ENCODE data around the gene PAK6. TPM values are rescaled to one million over a fixed set of nuclear protein-coding genes. Genes with fewer than 3 reads are reported as not detected.
A peak's percentile ranks its signal among the peaks of the same experiment; 100 is the strongest.

PAK6 gene
- total and polyA plus RNA-seq, 4 experiments from 2014 or later = 0.53 to 1.7 (median 0.67) TPM; not detected in 1

DNA sequence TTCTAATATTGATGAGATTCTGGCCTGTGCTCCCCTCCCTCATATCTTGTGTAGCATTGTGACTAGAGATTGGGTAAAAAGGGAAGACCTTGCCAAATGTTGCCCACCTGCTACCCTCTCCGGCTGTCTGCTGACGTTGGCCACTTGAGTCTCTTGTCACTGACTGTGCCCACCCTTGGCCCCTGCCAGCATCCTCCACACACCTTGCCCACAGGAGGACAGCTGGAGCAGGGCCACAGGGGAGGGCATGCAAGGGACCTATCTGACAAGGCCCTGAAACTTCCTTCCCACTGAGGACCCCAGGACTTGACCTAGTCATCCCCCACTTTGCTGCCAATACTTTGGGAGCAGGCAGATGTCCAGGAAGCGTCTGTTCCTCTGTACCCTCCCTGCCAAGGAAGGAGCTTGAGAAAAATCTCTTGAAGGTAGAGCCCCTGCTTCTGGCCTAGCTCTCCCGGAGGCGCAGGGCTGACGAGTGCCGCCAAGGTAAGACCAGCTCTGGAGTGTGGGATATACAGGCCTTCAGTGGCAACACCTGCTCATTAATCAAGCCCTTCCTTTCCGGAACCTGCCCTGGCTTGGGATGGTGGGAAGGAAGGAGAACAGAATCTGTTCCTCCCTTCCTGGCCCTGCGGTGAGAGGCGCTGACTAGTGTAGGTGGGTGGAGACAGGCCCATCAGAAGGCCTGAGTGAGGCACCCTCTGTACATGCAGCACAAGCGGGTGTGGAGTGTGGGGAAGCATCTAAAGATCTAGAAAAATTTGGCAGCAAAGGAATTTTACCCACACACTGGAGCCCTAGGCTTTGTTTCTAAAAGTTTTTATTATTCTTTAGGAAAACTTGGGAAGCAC lies 4.9 kb upstream of the PAK6 start:
- no peaks in the 10 kb centered on the region for H3K9me3 Mint-ChIP-seq
- CTCF ChIA-PET (ENCODE audit: partially characterized antibody) = no interaction called here

DNA sequence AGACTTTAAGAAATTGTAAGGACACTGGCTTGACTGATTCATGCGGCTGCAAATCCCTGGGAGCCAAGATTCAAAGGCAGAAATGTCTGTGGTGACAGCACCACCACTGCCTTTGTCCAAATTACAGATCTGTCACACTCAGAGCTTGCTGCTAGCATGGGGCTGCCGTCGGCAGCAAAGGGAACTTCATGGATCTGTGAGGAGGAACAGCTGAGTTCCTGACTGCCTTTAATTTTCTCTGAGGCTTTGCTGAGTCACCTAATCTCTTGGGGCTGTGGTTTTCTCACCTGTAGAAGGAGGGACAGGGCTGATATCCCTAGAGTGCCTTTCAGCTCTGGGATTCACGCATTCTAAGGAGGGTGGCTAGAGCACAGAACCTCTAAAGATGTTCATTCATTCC lies 4.1 kb upstream of the PAK6 start:
- DNase-seq = no peak
- H3K4me3 Mint-ChIP-seq = no peak overlapping the region
- Histone ChIP-seq H3K27me3 (ENCODE audit: insufficient read depth, low read length) (no peaks in the 10 kb centered on the region), H3K27ac (ENCODE audit: low read depth, low read length) (no peak overlapping the region), H3K9me3 (ENCODE audit: control insufficient read depth in 1 of 2, low read length in 2 of 2) (no peaks in the 10 kb centered on the region), H3K36me3 (ENCODE audit: insufficient read depth, low read length) (no peaks in the 10 kb centered on the region), H3K4me3 (ENCODE audit: low read length in 2 of 2) (no peak overlapping the region), H3K4me1 (ENCODE audit: insufficient read depth, low read length) (peaks cover 12% of the 10 kb centered on the region)
- ChIA-PET CTCF (ENCODE audit: partially characterized antibody) (no interaction called here), POLR2A (ENCODE audit: partially characterized antibody) (no interaction called here)
- intact Hi-C loops (cut with micrococcal nuclease) = no loop called here
- peaks cover 7 to 11% of the 10 kb centered on the region in 2 donors for H3K27me3 Mint-ChIP-seq
- H3K27ac Mint-ChIP-seq = peak overlapping the region in 1 of 7 donors; percentile 63
- no peaks in the 10 kb centered on the region for H3K9me3 Mint-ChIP-seq
- no peaks in the 10 kb centered on the region for H3K36me3 Mint-ChIP-seq
- H3K4me1 Mint-ChIP-seq = peaks cover 5 to 12% (median 7%) of the 10 kb centered on the region in 4 donors

More for the DNA sequence above, 4.9 kb upstream of the PAK6 start:
- POLR2A ChIA-PET (ENCODE audit: partially characterized antibody) = no interaction called here
- Histone ChIP-seq H3K9me3 (ENCODE audit: control insufficient read depth in 1 of 2, low read length in 2 of 2) (no peaks in the 10 kb centered on the region), H3K4me1 (ENCODE audit: insufficient read depth, low read length) (peaks cover 5% of the 10 kb centered on the region), H3K27me3 (ENCODE audit: insufficient read depth, low read length) (no peaks in the 10 kb centered on the region), H3K36me3 (ENCODE audit: insufficient read depth, low read length) (no peaks in the 10 kb centered on the region), H3K4me3 (ENCODE audit: low read length in 2 of 2) (no peak overlapping the region), H3K27ac (ENCODE audit: low read depth, low read length) (no peak overlapping the region)
- Mint-ChIP-seq H3K27ac (peak overlapping the region in 1 of 7 donors; percentile 56), H3K27me3 (peaks cover 3 to 5% of the 10 kb centered on the region in 2 donors), H3K4me1 (peaks cover 2 to 7% (median 4%) of the 10 kb centered on the region in 4 donors), H3K4me3 (no peak overlapping the region), H3K36me3 (no peaks in the 10 kb centered on the region)
- intact Hi-C loops (cut with micrococcal nuclease) = no loop called here
- no peak for DNase-seq

DNA sequence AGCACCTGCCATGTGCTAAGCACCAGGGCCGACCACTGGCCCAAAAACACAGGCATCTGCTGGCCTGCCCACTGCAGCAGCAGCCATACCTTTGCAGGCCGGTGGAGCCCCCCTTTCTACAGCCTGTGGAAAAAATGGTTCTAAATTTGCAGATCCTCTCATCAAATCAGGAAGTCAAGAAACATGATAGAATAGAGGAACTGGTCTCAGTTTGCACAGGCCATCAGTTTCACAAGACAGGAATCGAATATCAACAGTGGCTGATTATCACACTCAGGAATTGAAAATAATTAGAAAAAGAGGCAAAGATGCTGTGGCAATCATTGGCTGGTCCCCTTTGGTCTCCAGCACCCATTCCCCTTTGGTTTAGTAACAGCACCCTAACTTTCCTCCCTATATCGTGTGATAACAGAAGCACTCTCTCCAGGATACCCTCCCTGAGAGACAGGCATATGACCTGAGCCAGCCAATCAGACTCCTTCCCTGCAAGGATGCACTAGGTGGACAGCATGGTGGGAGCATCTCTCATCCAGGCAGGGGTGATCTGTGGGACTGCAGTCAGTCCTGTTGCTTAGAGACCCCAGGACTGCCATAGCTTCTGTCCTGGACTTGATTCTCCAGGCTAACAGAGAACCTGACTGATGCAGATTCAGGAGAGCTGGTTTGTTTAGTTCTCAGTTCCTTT lies 3.5 kb upstream of the PAK6 start:
- no peaks in the 10 kb centered on the region for H3K27me3 ChIP-seq (ENCODE audit: insufficient read depth, low read length)
- no peaks in the 10 kb centered on the region for H3K36me3 ChIP-seq (ENCODE audit: insufficient read depth, low read length)
- no peaks in the 10 kb centered on the region for H3K36me3 Mint-ChIP-seq
- H3K9me3 Mint-ChIP-seq = no peaks in the 10 kb centered on the region
- no peak for DNase-seq
- intact Hi-C loops (cut with micrococcal nuclease) = no loop called here
- H3K4me1 Mint-ChIP-seq = peaks cover 5 to 12% (median 7%) of the 10 kb centered on the region in 4 donors
- H3K27ac ChIP-seq (ENCODE audit: low read depth, low read length) = no peak overlapping the region
- peak overlapping the region in 1 of 7 donors; percentile 63 for H3K27ac Mint-ChIP-seq
- ChIA-PET POLR2A (ENCODE audit: partially characterized antibody) (no interaction called here), CTCF (ENCODE audit: partially characterized antibody) (no interaction called here)
- H3K27me3 Mint-ChIP-seq = peaks cover 12% of the 10 kb centered on the region in 2 donors
- H3K4me1 ChIP-seq (ENCODE audit: insufficient read depth, low read length) = peaks cover 12% of the 10 kb centered on the region
- no peaks in the 10 kb centered on the region for H3K9me3 ChIP-seq (ENCODE audit: control insufficient read depth in 1 of 2, low read length in 2 of 2)
- H3K4me3 ChIP-seq (ENCODE audit: low read length in 2 of 2) = no peak overlapping the region
- no peak overlapping the region for H3K4me3 Mint-ChIP-seq

DNA sequence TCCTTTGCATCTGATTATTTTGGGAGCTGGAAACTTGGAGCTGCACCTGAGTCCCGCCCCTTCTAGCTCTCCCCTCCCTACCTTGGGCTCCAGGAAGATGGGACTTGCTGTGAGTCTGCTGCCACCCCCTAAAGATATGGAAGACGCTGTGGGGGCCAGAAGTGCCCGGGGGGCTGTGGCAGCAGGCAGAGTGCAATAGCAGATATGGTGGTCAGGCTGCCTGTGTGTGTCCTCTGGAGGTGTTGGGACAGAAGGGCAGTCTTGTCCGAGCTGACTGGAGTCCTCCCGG lies 485 bp downstream of the PAK6 start:
- H3K9me3 Mint-ChIP-seq = peaks cover 0 to 2% (median 0%) of the 10 kb centered on the region in 8 donors
- intact Hi-C loops (cut with micrococcal nuclease) = no loop called here
- peaks cover 12% of the 10 kb centered on the region in 2 donors for H3K27me3 Mint-ChIP-seq
- H3K4me3 Mint-ChIP-seq = peak overlapping the region in 1 of 8 donors; percentile 56
- Histone ChIP-seq H3K36me3 (ENCODE audit: insufficient read depth, low read length) (no peaks in the 10 kb centered on the region), H3K4me3 (ENCODE audit: low read length in 2 of 2) (no peak overlapping the region), H3K9me3 (ENCODE audit: control insufficient read depth in 1 of 2, low read length in 2 of 2) (no peaks in the 10 kb centered on the region), H3K4me1 (ENCODE audit: insufficient read depth, low read length) (peaks cover 12% of the 10 kb centered on the region), H3K27me3 (ENCODE audit: insufficient read depth, low read length) (no peaks in the 10 kb centered on the region), H3K27ac (ENCODE audit: low read depth, low read length) (no peak overlapping the region)
- peaks cover 5 to 12% (median 7%) of the 10 kb centered on the region in 4 donors for H3K4me1 Mint-ChIP-seq
- ChIA-PET CTCF (ENCODE audit: partially characterized antibody) (no interaction called here), POLR2A (ENCODE audit: partially characterized antibody) (interaction anchor here (1.2 kb wide), 1 partner anchor 13 kb away, joined by 3 read pairs; no protein-coding TSS in a partner anchor)
- H3K27ac Mint-ChIP-seq = no peak overlapping the region
- no peaks in the 10 kb centered on the region for H3K36me3 Mint-ChIP-seq
- no peak for DNase-seq

DNA sequence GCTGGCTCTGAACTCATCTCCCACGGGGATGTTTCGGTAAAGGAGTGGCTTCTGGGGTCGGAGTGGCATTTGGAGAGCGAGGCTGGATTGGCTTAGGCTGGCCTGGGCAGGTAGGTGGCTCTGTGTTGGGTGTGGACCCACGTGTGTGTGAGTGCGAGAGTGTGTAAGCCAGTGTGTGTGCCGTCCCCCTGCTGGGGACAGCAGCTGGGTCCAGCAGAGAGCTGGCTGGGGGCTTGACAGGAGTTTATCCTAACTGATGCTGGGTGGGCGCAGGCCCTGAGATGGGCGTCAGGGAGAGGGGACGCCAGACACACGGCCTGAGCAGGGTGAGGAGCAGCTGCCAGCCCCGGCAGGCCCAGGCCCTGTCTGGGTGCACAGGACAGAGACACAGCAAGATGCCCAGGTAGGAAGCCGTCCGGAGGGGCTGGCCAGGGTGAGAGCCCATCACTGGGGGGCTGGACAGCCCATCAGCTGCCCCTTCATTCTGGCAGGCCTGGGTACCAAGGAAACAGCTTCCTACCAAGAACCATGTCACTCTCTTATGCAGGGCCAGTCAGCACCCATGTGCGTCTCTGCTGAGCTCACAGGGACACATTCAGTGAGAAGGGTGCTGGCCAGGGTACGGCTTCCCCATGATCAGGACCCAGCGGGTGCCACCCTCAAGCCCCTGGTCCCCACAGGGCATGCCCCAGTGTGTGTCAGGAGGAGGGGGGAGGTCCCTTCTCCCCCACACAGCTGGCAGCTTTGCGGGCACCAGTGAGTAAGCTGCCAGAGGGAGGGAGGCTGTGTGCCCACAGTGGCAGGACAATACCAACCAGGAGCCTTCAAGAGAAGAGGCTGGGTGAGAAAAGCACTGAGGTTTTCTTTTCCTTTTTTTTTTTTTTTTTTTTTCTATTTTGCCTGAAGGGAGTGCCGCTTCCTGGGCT lies 1.1 kb downstream of the PAK6 start:
- Mint-ChIP-seq H3K27me3 (peaks cover 12% of the 10 kb centered on the region in 2 donors), H3K4me3 (peak overlapping the region in 2 of 8 donors; percentile 18 to 41), H3K9me3 (peaks cover 0 to 2% (median 0%) of the 10 kb centered on the region in 8 donors), H3K27ac (no peak overlapping the region), H3K4me1 (peaks cover 5 to 12% (median 7%) of the 10 kb centered on the region in 4 donors), H3K36me3 (no peaks in the 10 kb centered on the region)
- POLR2A ChIA-PET (ENCODE audit: partially characterized antibody) = no interaction called here
- peaks cover 12% of the 10 kb centered on the region for H3K4me1 ChIP-seq (ENCODE audit: insufficient read depth, low read length)
- no peaks in the 10 kb centered on the region for H3K27me3 ChIP-seq (ENCODE audit: insufficient read depth, low read length)
- no peak overlapping the region for H3K4me3 ChIP-seq (ENCODE audit: low read length in 2 of 2)
- no peak for DNase-seq
- H3K27ac ChIP-seq (ENCODE audit: low read depth, low read length) = no peak overlapping the region
- CTCF ChIA-PET (ENCODE audit: partially characterized antibody) = interaction anchor here (0.7 kb wide), 1 partner anchor 12 kb away, joined by 3 read pairs; no protein-coding TSS in a partner anchor
- intact Hi-C loops (cut with micrococcal nuclease) = no loop called here
- H3K9me3 ChIP-seq (ENCODE audit: control insufficient read depth in 1 of 2, low read length in 2 of 2) = no peaks in the 10 kb centered on the region
- no peaks in the 10 kb centered on the region for H3K36me3 ChIP-seq (ENCODE audit: insufficient read depth, low read length)

DNA sequence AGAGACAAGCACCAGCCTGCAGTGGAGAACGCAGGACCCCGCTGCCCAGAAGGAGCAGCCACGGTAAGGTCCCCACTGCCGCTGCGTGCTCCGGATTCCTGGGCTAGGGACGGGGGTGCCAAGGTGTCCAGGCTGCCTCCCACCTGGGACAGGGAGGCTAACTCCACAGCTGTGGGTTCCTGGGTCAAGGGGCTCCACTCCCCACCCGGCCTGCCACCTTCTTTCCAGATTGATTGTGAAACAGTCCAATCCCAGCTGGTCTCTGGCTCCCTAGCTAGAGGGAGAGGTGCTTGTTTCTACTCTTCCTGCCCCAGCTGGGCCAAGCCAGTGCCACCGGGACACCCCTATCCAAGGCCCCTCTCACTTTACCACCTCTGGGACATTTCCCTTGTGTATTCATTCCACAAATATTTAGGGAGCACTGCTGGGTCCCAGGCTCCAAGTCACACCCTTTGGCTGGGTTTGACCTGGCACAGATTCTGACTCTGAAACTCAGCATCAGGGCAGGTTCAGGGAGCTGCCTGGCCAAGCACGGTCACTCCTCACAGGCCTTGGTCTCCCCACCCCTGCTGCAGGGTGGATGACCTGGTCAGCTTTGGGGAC lies 1.9 kb downstream of the PAK6 start:
- Mint-ChIP-seq H3K9me3 (peaks cover 0 to 2% (median 0%) of the 10 kb centered on the region in 8 donors), H3K27ac (no peak overlapping the region), H3K4me1 (peaks cover 5 to 12% (median 7%) of the 10 kb centered on the region in 4 donors), H3K36me3 (no peaks in the 10 kb centered on the region), H3K27me3 (peaks cover 12% of the 10 kb centered on the region in 2 donors), H3K4me3 (no peak overlapping the region)
- no peaks in the 10 kb centered on the region for H3K9me3 ChIP-seq (ENCODE audit: control insufficient read depth in 1 of 2, low read length in 2 of 2)
- CTCF ChIA-PET (ENCODE audit: partially characterized antibody) = interaction anchor here (0.7 to 1.1 kb wide), 3 partner anchors 13 to 134 kb away, joined by 3 read pairs; no protein-coding TSS in a partner anchor
- H3K4me1 ChIP-seq (ENCODE audit: insufficient read depth, low read length) = peaks cover 12% of the 10 kb centered on the region
- no peak overlapping the region for H3K27ac ChIP-seq (ENCODE audit: low read depth, low read length)
- intact Hi-C loops (cut with micrococcal nuclease) = no loop called here
- H3K27me3 ChIP-seq (ENCODE audit: insufficient read depth, low read length) = no peaks in the 10 kb centered on the region
- no peak overlapping the region for H3K4me3 ChIP-seq (ENCODE audit: low read length in 2 of 2)
- POLR2A ChIA-PET (ENCODE audit: partially characterized antibody) = no interaction called here
- no peaks in the 10 kb centered on the region for H3K36me3 ChIP-seq (ENCODE audit: insufficient read depth, low read length)
- DNase-seq = no peak

Data from CD4-positive, alpha-beta memory T cell (primary cell).